SK-N-SH (cell line): ENCODE measurements around the gene NAP1L5. TPM values are rescaled to one million over a fixed set of nuclear protein-coding genes. Genes with fewer than 3 reads are reported as not detected.
A peak's percentile ranks its signal among the peaks of the same experiment; 100 is the strongest.

ENCODE experiments used
- CTCF ChIA-PET: fragments of 300-600, 350-600 bp; formaldehyde crosslinking; extraction: SDS; loops from one replicate; lab custom pipeline; 2021; lab: Yijun Ruan, JAX
- POLR2A ChIA-PET: fragments of 350-600 bp; sonication (Branson Sonifier 250); formaldehyde crosslinking; extraction: SDS; loops from one replicate; lab custom pipeline; 2020; ENCODE audit warnings: antibody characterized with exemption, inconsistent platforms; lab: Yijun Ruan, JAX
- DNase-seq: peaks from one replicate; pipeline ENCODE4 v3.0.0; 2012
- H2AFZ ChIP-seq: fragments of 200-600 bp; sonication (generic); 2 replicates; pipeline ENCODE4 v1.8.1; 2016; ENCODE audit warnings: antibody characterized with exemption, mild to moderate bottlenecking, low read depth
- H3F3A ChIP-seq: fragments of 200-600 bp; sonication (generic); replicated peaks from 2 replicates; pipeline ENCODE3; 2016; ENCODE audit warnings: antibody characterized with exemption, mild to moderate bottlenecking; ENCODE audit not compliant: insufficient read depth
- H3K27ac ChIP-seq, 2 experiments: fragments of 200-500 bp in 1 of 2; fragments of 200-600 bp in 1 of 2; sonication (Bioruptor generic) in 1 of 2; sonication (generic), shearing (Covaris generic) in 1 of 2; 2 replicates each; pipeline versions ENCODE4 v1.5.1 to v1.6.1; 2014 to 2016; ENCODE audit warnings: low read depth in 2 of 2, inconsistent platforms in 1 of 2, low read length in 1 of 2, mild to moderate bottlenecking in 1 of 2, mixed read lengths in 1 of 2
- H3K27me3 ChIP-seq: fragments of 200-600 bp; sonication (generic), shearing (Covaris generic); 2 replicates; pipeline ENCODE4 v1.6.1; 2016; ENCODE audit warnings: mixed run types; ENCODE audit not compliant: insufficient read depth
- H3K36me3 ChIP-seq, 2 experiments: fragments of 200-500 bp in 1 of 2; fragments of 200-600 bp in 1 of 2; sonication (Bioruptor generic) in 1 of 2; sonication (generic) in 1 of 2; replicated peaks in 1 of 2; 2 replicates each; pipeline versions ENCODE3 to v1.5.1; 2014 to 2016; ENCODE audit warnings: low read length in 1 of 2, mild to moderate bottlenecking in 1 of 2; ENCODE audit not compliant: insufficient read depth in 2 of 2, control insufficient read depth in 1 of 2
- H3K4me1 ChIP-seq, 2 experiments: fragments of 200-500 bp in 1 of 2; fragments of 200-600 bp in 1 of 2; sonication (Bioruptor generic) in 1 of 2; sonication (generic), shearing (Covaris generic) in 1 of 2; 2 replicates each; pipeline versions ENCODE4 v1.5.1 to v1.6.1; 2014 to 2016; ENCODE audit warnings: low read depth in 1 of 2, low read length in 1 of 2, mixed run types in 1 of 2; ENCODE audit not compliant: insufficient read depth in 2 of 2, control insufficient read depth in 1 of 2
- H3K4me2 ChIP-seq: fragments of 200-600 bp; sonication (generic), shearing (Covaris generic); 2 replicates; pipeline ENCODE4 v1.6.1; 2017; ENCODE audit warnings: mixed run types
- H3K4me3 ChIP-seq, 2 experiments: fragments of 200-500 bp in 1 of 2; fragments of 200-600 bp in 1 of 2; sonication (Bioruptor generic) in 1 of 2; sonication (generic), shearing (Covaris generic) in 1 of 2; 2 replicates each; pipeline versions ENCODE4 v1.5.1 to v1.8.1; 2014 to 2016; ENCODE audit warnings: low read depth in 2 of 2, inconsistent platforms in 1 of 2, low read length in 1 of 2, mild to moderate bottlenecking in 1 of 2, mixed read lengths in 1 of 2, moderate library complexity in 1 of 2
- H3K79me2 ChIP-seq: fragments of 200-600 bp; sonication (generic); 2 replicates; pipeline ENCODE4 v1.8.1; 2017; ENCODE audit warnings: mild to moderate bottlenecking; ENCODE audit not compliant: insufficient read depth
- H3K9ac ChIP-seq: fragments of 200-600 bp; sonication (generic); 2 replicates; pipeline ENCODE4 v1.6.1; 2017; ENCODE audit warnings: mixed run types
- H3K9me2 ChIP-seq: fragments of 200-600 bp; sonication (generic); 2 replicates; pipeline ENCODE4 v1.6.1; 2017; ENCODE audit warnings: mixed run types
- H3K9me3 ChIP-seq: fragments of 200-600 bp; sonication (generic); 2 replicates; pipeline ENCODE4 v1.6.1; 2017; ENCODE audit warnings: mixed run types, mild to moderate bottlenecking, moderate library complexity
- H4K20me1 ChIP-seq: fragments of 200-600 bp; sonication (generic); 2 replicates; pipeline ENCODE4 v1.6.1; 2017; ENCODE audit warnings: mild to moderate bottlenecking, mixed run types; ENCODE audit not compliant: insufficient read depth
- CHD2 ChIP-seq: fragments of 150-350 bp; IDR thresholded peaks from 2 replicates; pipeline ENCODE4 v1.6.1; 2018; ENCODE audit warnings: low read length; ENCODE audit not compliant: partially characterized antibody
- ELF1 ChIP-seq: IDR thresholded peaks from 2 replicates; pipeline ENCODE4 v1.4.0; 2012
- EZH2phosphoT487 ChIP-seq: fragments of 200-600 bp; sonication (generic); IDR thresholded peaks from 2 replicates; pipeline ENCODE4 v1.6.1; 2017; ENCODE audit warnings: low read depth, mixed run types, mild to moderate bottlenecking, antibody characterized with exemption, moderate library complexity, borderline replicate concordance
- FOSL2 ChIP-seq: IDR thresholded peaks from 2 replicates; pipeline ENCODE4 v1.4.0; 2012; ENCODE audit warnings: low read depth, mild to moderate bottlenecking, moderate library complexity, borderline replicate concordance
- FOXJ3 ChIP-seq: sonication (generic); formaldehyde crosslinking; IDR thresholded peaks from 2 replicates; pipeline ENCODE4 v1.5.1; 2020; ENCODE audit warnings: mild to moderate bottlenecking, missing genetic modification reagents
- FOXM1 ChIP-seq: IDR thresholded peaks from 2 replicates; pipeline ENCODE4 v1.4.0; 2012; ENCODE audit warnings: low read depth, mild to moderate bottlenecking
- GABPA ChIP-seq: IDR thresholded peaks from 2 replicates; pipeline ENCODE4 v1.4.0; 2012; ENCODE audit warnings: low read depth, mild to moderate bottlenecking
- JUND ChIP-seq: IDR thresholded peaks from 2 replicates; pipeline ENCODE4 v1.4.0; 2012
- NFIC ChIP-seq: IDR thresholded peaks from 2 replicates; pipeline ENCODE4 v1.4.0; 2012; ENCODE audit warnings: borderline replicate concordance
- NRF1 ChIP-seq: IDR thresholded peaks from 2 replicates; pipeline ENCODE4 v1.6.1; 2012; ENCODE audit warnings: low read depth, mild to moderate bottlenecking, low read length
- POLR2AphosphoS5 ChIP-seq: IDR thresholded peaks from 2 replicates; pipeline ENCODE4 v1.6.1; 2012; ENCODE audit warnings: low read depth, low read length
- RAD21 ChIP-seq: IDR thresholded peaks from 2 replicates; pipeline ENCODE4 v1.6.1; 2012; ENCODE audit warnings: mild to moderate bottlenecking, low read length
- RFX5 ChIP-seq: IDR thresholded peaks from 2 replicates; pipeline ENCODE4 v1.6.1; 2012; ENCODE audit warnings: mild to moderate bottlenecking, improper control_type of control experiment, low read length
- RXRA ChIP-seq: IDR thresholded peaks from 2 replicates; pipeline ENCODE4 v1.4.0; 2012; ENCODE audit warnings: low read depth, mild to moderate bottlenecking, borderline replicate concordance
- SMC3 ChIP-seq: IDR thresholded peaks from 2 replicates; pipeline ENCODE4 v1.6.1; 2012; ENCODE audit warnings: low read depth, low read length, improper control_type of control experiment
- TCF12 ChIP-seq: IDR thresholded peaks from 2 replicates; pipeline ENCODE4 v1.4.0; 2012
- TEAD4 ChIP-seq: IDR thresholded peaks from 2 replicates; pipeline ENCODE4 v1.4.0; 2012; ENCODE audit warnings: mild to moderate bottlenecking, borderline replicate concordance; ENCODE audit not compliant: insufficient read depth
- YY1 ChIP-seq: IDR thresholded peaks from 2 replicates; pipeline ENCODE4 v1.4.0; 2012; ENCODE audit warnings: low read depth, mild to moderate bottlenecking
- WGBS: methylation state at CpG from one replicate; pipeline ENCODE4 v1.1.6; 2017; ENCODE audit warnings: low lambda C conversion rate; 5-methylcytosine and 5-hydroxymethylcytosine counted together
- polyA plus RNA-seq, 3 experiments: library from polyadenylated mRNA; depleted of rRNA; stranded (reverse); fragments of >200 nt; gene quantifications; 2 replicates each; pipeline ENCODE4 v1.2.3, GENCODE V29; 2012
- TF ChIP-seq, protein P1 (sequence below): IDR thresholded peaks from 2 replicates; pipeline ENCODE4 v1.4.0; 2012; ENCODE audit warnings: low read depth, borderline replicate concordance
- TF ChIP-seq, protein P2 (sequence below): fragments of 150-350 bp; IDR thresholded peaks from 2 replicates; pipeline ENCODE4 v1.6.1; 2016; ENCODE audit warnings: mild to moderate bottlenecking, low read depth, low read length
- TF ChIP-seq, protein P3 (sequence below): fragments of 200-600 bp; sonication (generic); IDR thresholded peaks from 2 replicates; pipeline ENCODE4 v1.6.1; 2017; ENCODE audit warnings: antibody characterized with exemption, mild to moderate bottlenecking, moderate library complexity
- TF ChIP-seq, protein P4 (sequence below): fragments of 150-350 bp; IDR thresholded peaks from 2 replicates; pipeline ENCODE4 v1.6.1; 2017; ENCODE audit warnings: antibody characterized with exemption, low read length, low read depth, borderline replicate concordance
- TF ChIP-seq, protein P5 (sequence below): IDR thresholded peaks from 2 replicates; pipeline ENCODE4; 2012

NAP1L5 gene
- polyA plus RNA-seq, 1 of the 3 experiments (the other 2 are of a cell fraction): 7.5 TPM

DNA sequence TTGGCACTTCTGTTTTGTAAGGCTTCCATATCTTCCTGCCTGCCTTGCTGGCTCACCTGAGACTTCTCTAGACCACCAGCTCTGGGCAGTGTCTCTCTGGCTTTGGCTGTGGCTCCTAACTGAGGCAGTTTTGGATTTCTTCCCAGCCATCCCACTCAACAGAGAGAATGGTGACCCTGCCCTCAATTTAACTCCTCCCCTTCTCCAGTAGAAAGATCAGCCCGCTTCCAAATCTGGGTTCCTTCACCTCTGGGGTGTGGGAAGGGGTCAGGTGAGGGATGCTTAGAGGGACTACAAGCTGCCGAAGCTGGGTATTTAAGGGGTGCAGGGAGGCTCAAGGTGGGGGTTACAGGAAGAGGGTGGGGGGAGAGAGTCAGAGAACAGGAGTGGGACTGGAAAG is 23.7 kb downstream of the NAP1L5 start:
- Histone ChIP-seq H3K27me3 (no peaks in the 10 kb centered on the region), H3K4me1 (no peaks in the 10 kb centered on the region; a peak in 2 of 4 replicates), H3K36me3 (peaks cover 0 to 27% of the 10 kb centered on the region in 2 experiments), H2AFZ (no peak overlapping the region), H3K9me3 (no peaks in the 10 kb centered on the region), H3K9ac (no peak overlapping the region), H3K4me2 (no peak overlapping the region), H4K20me1 (no peaks in the 10 kb centered on the region), H3K79me2 (no peaks in the 10 kb centered on the region), H3K4me3 (no peak overlapping the region), H3F3A (peaks cover 5% of the 10 kb centered on the region), H3K27ac (peak overlapping the region in 1 of 2 experiments; percentile 41; a peak in 1 of 4 replicates), H3K9me2 (no peaks in the 10 kb centered on the region)
- WGBS: 100% methylated on average over 2 of the region's 2 CpGs
- TF ChIP-seq TCF12 (no peak), ELF1 (no peak), RFX5 (no peak)
- CTCF ChIA-PET: interaction anchor here (0.8 to 2.1 kb wide), 10 partner anchors 7 to 350 kb away, joined by 3 to 16 read pairs (median 6); no protein-coding TSS in a partner anchor
- POLR2A ChIA-PET: no interaction called here
- no peak for DNase-seq

DNA sequence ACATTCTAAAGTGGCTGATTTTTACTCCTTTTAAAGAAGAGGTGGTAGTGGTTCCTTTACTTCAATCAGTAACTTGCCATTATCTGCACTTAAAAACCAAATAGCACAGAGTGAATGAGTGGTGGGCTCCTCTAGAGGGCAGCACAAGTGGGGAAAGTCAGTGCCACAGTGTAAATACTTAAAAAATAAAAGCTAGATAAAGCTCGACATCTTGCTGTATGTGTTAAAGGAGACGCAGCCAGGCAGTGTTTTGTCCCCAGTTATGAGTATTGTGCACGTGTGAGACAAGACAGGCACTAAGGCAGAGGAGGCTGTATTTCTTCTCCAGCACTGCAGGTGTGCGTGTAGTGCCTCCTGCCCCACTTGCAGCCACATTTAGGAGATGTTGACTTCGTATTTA is 24.6 kb downstream of the NAP1L5 start:
- peak; percentile 17 for DNase-seq
- POLR2A ChIA-PET: no interaction called here
- no peak for TF ChIP-seq NFIC
- TF ChIP-seq, protein P1, sequence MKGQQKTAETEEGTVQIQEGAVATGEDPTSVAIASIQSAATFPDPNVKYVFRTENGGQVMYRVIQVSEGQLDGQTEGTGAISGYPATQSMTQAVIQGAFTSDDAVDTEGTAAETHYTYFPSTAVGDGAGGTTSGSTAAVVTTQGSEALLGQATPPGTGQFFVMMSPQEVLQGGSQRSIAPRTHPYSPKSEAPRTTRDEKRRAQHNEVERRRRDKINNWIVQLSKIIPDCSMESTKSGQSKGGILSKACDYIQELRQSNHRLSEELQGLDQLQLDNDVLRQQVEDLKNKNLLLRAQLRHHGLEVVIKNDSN: no peak
- no peak for TF ChIP-seq NRF1
- no peak for TF ChIP-seq GABPA
- peak; percentile 64 for TF ChIP-seq RAD21
- TF ChIP-seq YY1: no peak
- TF ChIP-seq EZH2phosphoT487: no peak
- TF ChIP-seq FOXJ3 (CRISPR knock-in tag): no peak
- TF ChIP-seq, protein P2, sequence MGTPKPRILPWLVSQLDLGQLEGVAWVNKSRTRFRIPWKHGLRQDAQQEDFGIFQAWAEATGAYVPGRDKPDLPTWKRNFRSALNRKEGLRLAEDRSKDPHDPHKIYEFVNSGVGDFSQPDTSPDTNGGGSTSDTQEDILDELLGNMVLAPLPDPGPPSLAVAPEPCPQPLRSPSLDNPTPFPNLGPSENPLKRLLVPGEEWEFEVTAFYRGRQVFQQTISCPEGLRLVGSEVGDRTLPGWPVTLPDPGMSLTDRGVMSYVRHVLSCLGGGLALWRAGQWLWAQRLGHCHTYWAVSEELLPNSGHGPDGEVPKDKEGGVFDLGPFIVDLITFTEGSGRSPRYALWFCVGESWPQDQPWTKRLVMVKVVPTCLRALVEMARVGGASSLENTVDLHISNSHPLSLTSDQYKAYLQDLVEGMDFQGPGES: no peak
- TF ChIP-seq, protein P3, sequence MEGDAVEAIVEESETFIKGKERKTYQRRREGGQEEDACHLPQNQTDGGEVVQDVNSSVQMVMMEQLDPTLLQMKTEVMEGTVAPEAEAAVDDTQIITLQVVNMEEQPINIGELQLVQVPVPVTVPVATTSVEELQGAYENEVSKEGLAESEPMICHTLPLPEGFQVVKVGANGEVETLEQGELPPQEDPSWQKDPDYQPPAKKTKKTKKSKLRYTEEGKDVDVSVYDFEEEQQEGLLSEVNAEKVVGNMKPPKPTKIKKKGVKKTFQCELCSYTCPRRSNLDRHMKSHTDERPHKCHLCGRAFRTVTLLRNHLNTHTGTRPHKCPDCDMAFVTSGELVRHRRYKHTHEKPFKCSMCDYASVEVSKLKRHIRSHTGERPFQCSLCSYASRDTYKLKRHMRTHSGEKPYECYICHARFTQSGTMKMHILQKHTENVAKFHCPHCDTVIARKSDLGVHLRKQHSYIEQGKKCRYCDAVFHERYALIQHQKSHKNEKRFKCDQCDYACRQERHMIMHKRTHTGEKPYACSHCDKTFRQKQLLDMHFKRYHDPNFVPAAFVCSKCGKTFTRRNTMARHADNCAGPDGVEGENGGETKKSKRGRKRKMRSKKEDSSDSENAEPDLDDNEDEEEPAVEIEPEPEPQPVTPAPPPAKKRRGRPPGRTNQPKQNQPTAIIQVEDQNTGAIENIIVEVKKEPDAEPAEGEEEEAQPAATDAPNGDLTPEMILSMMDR: peak; percentile 69
- no peak for TF ChIP-seq RFX5
- TF ChIP-seq ELF1: no peak
- no peak for TF ChIP-seq RXRA
- no peak for TF ChIP-seq CHD2
- TF ChIP-seq, protein P4, sequence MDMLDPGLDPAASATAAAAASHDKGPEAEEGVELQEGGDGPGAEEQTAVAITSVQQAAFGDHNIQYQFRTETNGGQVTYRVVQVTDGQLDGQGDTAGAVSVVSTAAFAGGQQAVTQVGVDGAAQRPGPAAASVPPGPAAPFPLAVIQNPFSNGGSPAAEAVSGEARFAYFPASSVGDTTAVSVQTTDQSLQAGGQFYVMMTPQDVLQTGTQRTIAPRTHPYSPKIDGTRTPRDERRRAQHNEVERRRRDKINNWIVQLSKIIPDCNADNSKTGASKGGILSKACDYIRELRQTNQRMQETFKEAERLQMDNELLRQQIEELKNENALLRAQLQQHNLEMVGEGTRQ: no peak
- TF ChIP-seq SMC3: peak; percentile 22; the same call in 1 of the 2 replicates
- TF ChIP-seq TEAD4: no peak
- TF ChIP-seq, protein P5, sequence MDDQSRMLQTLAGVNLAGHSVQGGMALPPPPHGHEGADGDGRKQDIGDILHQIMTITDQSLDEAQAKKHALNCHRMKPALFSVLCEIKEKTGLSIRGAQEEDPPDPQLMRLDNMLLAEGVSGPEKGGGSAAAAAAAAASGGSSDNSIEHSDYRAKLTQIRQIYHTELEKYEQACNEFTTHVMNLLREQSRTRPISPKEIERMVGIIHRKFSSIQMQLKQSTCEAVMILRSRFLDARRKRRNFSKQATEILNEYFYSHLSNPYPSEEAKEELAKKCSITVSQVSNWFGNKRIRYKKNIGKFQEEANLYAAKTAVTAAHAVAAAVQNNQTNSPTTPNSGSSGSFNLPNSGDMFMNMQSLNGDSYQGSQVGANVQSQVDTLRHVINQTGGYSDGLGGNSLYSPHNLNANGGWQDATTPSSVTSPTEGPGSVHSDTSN: no peak
- TF ChIP-seq FOSL2: no peak
- TF ChIP-seq JUND: no peak
- TF ChIP-seq FOXM1: no peak
- TF ChIP-seq POLR2AphosphoS5: no peak

More for the DNA sequence above, 24.6 kb downstream of the NAP1L5 start:
- Histone ChIP-seq H3K4me1 (no peaks in the 10 kb centered on the region; a peak in 2 of 4 replicates), H3K9me3 (no peaks in the 10 kb centered on the region), H4K20me1 (no peaks in the 10 kb centered on the region), H3K9me2 (no peaks in the 10 kb centered on the region), H3K27me3 (no peaks in the 10 kb centered on the region), H3K27ac (no peak overlapping the region), H3K36me3 (peaks cover 0 to 22% of the 10 kb centered on the region in 2 experiments), H3K4me3 (peak overlapping the region in 1 of 2 experiments; percentile 31; a peak in 1 of 4 replicates), H2AFZ (no peak overlapping the region), H3K9ac (no peak overlapping the region), H3K4me2 (no peak overlapping the region), H3F3A (peaks cover 5% of the 10 kb centered on the region), H3K79me2 (no peaks in the 10 kb centered on the region)
- 78% methylated on average over 5 of the region's 5 CpGs for WGBS
- CTCF ChIA-PET: interaction anchor here (0.6 to 2.1 kb wide), 22 partner anchors 8 to 351 kb away, joined by 3 to 16 read pairs (median 4); partner anchors contain the start of gene PYURF
